ENCODE measurements around the gene ZNF697. TPM values are rescaled to one million over a fixed set of nuclear protein-coding genes. Genes with fewer than 3 reads are reported as not detected.
A peak's percentile ranks its signal among the peaks of the same experiment; 100 is the strongest.

Gene ZNF697
- total RNA-seq, 1 experiment from 2014 or later = 17.4 TPM

- Histone ChIP-seq H3K79me2 (ENCODE audit: insufficient read depth, low read length) (no peaks in the 10 kb centered on the region), H4K91ac (ENCODE audit: insufficient read length, low read depth, low read length) (no peak overlapping the region), H4K8ac (replicated peaks; ENCODE audit: insufficient read length, low read depth, low read length) (no peak overlapping the region), H2BK5ac (ENCODE audit: insufficient read length, low read length) (no peak overlapping the region), H2BK12ac (ENCODE audit: insufficient read length, low read depth, low read length) (no peak overlapping the region), H2BK15ac (ENCODE audit: low read depth, low read length) (no peak overlapping the region), H4K20me1 (ENCODE audit: control insufficient read depth, insufficient read depth, insufficient read length) (no peaks in the 10 kb centered on the region), H3K23ac (ENCODE audit: insufficient read length, low read depth, low read length) (no peak overlapping the region), H2AK5ac (ENCODE audit: insufficient read length, low read length) (no peak overlapping the region), H3K4me2 (ENCODE audit: insufficient read depth, insufficient read length, low read length) (no peak overlapping the region), H3K18ac (ENCODE audit: insufficient read length, low read depth, low read length) (no peak overlapping the region), H2AFZ (ENCODE audit: low read length) (no peak overlapping the region), H3K4ac (ENCODE audit: low read depth, low read length) (no peak overlapping the region), H4K5ac (ENCODE audit: insufficient read length, low read depth, low read length) (no peak overlapping the region), H2BK120ac (ENCODE audit: low read depth, low read length, poor library complexity, severe bottlenecking) (no peak overlapping the region), H3K79me1 (ENCODE audit: insufficient read depth, low read depth, low read length, poor library complexity, severe bottlenecking) (no peaks in the 10 kb centered on the region), H3K9ac (ENCODE audit: extremely low read depth, insufficient read length, low read length) (no peak overlapping the region), H3K9me3 (ENCODE audit: control insufficient read depth, low read depth, low read length) (no peaks in the 10 kb centered on the region), H2BK20ac (ENCODE audit: low read depth, low read length, poor library complexity, severe bottlenecking) (no peak overlapping the region), H3K4me1 (ENCODE audit: insufficient read depth, low read length) (peaks cover 15% of the 10 kb centered on the region; the same call in 1 of the 2 replicates), H3T11ph (ENCODE audit: low read length) (no peak overlapping the region), H3K27ac (ENCODE audit: insufficient read length, low read depth, low read length) (no peak overlapping the region), H3K23me2 (ENCODE audit: insufficient read length, low read depth, low read length, poor library complexity, severe bottlenecking) (no peaks in the 10 kb centered on the region), H3K14ac (ENCODE audit: insufficient read depth, low read length) (no peak overlapping the region), H3K56ac (ENCODE audit: insufficient read length, low read depth, low read length) (no peak overlapping the region), H3K27me3 (ENCODE audit: insufficient read depth, low read length) (no peaks in the 10 kb centered on the region)
- Mint-ChIP-seq H3K4me1 (peaks cover 41 to 49% of the 10 kb centered on the region in 2 experiments), H3K27ac (peak overlapping the region in 1 of 3 experiments; percentile 70; a peak in 4 of 7 replicates), H3K4me3 (no peak overlapping the region), H3K36me3 (ENCODE audit: insufficient read depth in 1 of 3, low read depth in 3 of 3) (peaks cover 0 to 7% (median 0%) of the 10 kb centered on the region in 3 experiments; a peak in 1 of 7 replicates), H3K27me3 (ENCODE audit: low read depth) (peaks cover 7% of the 10 kb centered on the region), H3K9me3 (peaks cover 7 to 10% of the 10 kb centered on the region in 2 experiments; a peak in 3 of 5 replicates)
- no peak for DNase-seq
- TF ChIP-seq, protein P1, sequence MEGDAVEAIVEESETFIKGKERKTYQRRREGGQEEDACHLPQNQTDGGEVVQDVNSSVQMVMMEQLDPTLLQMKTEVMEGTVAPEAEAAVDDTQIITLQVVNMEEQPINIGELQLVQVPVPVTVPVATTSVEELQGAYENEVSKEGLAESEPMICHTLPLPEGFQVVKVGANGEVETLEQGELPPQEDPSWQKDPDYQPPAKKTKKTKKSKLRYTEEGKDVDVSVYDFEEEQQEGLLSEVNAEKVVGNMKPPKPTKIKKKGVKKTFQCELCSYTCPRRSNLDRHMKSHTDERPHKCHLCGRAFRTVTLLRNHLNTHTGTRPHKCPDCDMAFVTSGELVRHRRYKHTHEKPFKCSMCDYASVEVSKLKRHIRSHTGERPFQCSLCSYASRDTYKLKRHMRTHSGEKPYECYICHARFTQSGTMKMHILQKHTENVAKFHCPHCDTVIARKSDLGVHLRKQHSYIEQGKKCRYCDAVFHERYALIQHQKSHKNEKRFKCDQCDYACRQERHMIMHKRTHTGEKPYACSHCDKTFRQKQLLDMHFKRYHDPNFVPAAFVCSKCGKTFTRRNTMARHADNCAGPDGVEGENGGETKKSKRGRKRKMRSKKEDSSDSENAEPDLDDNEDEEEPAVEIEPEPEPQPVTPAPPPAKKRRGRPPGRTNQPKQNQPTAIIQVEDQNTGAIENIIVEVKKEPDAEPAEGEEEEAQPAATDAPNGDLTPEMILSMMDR (conservative IDR thresholded peaks at IDR 0.05) = no peak
Observed at GRCh38 chr1:119689511-119689910, 41.4 kb upstream of the ZNF697 start.

Measured in H9 (cell line).